AG04449 (cell line): ENCODE measurements around the gene CLK3.

ENCODE experiments used
- CTCF ChIA-PET: fragments of 350-600 bp; formaldehyde crosslinking; extraction: SDS; loops from one replicate; lab custom pipeline; 2021; ENCODE audit warnings: antibody characterized with exemption; lab: Yijun Ruan, JAX
- POLR2A ChIA-PET: fragments of 400-600, 350-600 bp; formaldehyde crosslinking; extraction: SDS; loops from one replicate; lab custom pipeline; 2020; ENCODE audit warnings: antibody characterized with exemption, inconsistent platforms; lab: Yijun Ruan, JAX
- DNase-seq: peaks from one replicate; pipeline ENCODE4 v3.0.0-alpha.2; 2010; ENCODE audit warnings: low read depth, low spot score
- H3K4me3 ChIP-seq: 2 replicates; pipeline ENCODE4 v1.5.1; 2011; ENCODE audit warnings: low read depth, mild to moderate bottlenecking, control low read depth, low read length
- CTCF ChIP-seq: IDR thresholded peaks from one replicate; pipeline ENCODE4 v1.5.1; 2011; ENCODE audit warnings: mild to moderate bottlenecking, moderate library complexity, low read length, control low read depth, inconsistent platforms; ENCODE audit not compliant: insufficient read depth; ENCODE audit errors: missing control alignments

The CLK3 gene

GRCh38 chr15:74616996-74617395 lies 1.4 kb downstream of the CLK3 start:
- ChIA-PET CTCF (interaction anchor here (0.8 to 46.3 kb wide), 14 partner anchors 9 to 338 kb away, joined by 3 to 1672 read pairs (median 4); partner anchors contain the start of gene CSK), POLR2A (interaction anchor here (0.9 to 2.6 kb wide), 4 partner anchors 8 to 233 kb away, joined by 3 to 8 read pairs (median 4); partner anchors contain the start of genes ARID3B and UBL7)
- no peak for DNase-seq
- peak overlapping the region; percentile 97 for H3K4me3 ChIP-seq
- TF ChIP-seq CTCF: no peak

GRCh38 chr15:74618841-74619596 lies 3.4 kb downstream of the CLK3 start:
- ChIA-PET CTCF (interaction anchor here (0.8 to 46.3 kb wide), 7 partner anchors 8 to 246 kb away, joined by 3 to 1672 read pairs (median 22); partner anchors contain the start of gene CSK), POLR2A (interaction anchor here (1.3 to 1.4 kb wide), 2 partner anchors 15 to 21 kb away, joined by 3 read pairs; no protein-coding TSS in a partner anchor)
- H3K4me3 ChIP-seq: no peak overlapping the region
- no peak for TF ChIP-seq CTCF
- no peak for DNase-seq

GRCh38 chr15:74619916-74620635 lies 4.4 kb downstream of the CLK3 start:
- no peak for DNase-seq
- ChIA-PET CTCF (interaction anchor here (0.6 to 46.3 kb wide), 7 partner anchors 7 to 247 kb away, joined by 3 to 1672 read pairs (median 22); partner anchors contain the start of gene CSK), POLR2A (interaction anchor here (1.4 kb wide), 1 partner anchor 14 kb away, joined by 3 read pairs; no protein-coding TSS in a partner anchor)
- no peak overlapping the region for H3K4me3 ChIP-seq
- TF ChIP-seq CTCF: no peak

DNA sequence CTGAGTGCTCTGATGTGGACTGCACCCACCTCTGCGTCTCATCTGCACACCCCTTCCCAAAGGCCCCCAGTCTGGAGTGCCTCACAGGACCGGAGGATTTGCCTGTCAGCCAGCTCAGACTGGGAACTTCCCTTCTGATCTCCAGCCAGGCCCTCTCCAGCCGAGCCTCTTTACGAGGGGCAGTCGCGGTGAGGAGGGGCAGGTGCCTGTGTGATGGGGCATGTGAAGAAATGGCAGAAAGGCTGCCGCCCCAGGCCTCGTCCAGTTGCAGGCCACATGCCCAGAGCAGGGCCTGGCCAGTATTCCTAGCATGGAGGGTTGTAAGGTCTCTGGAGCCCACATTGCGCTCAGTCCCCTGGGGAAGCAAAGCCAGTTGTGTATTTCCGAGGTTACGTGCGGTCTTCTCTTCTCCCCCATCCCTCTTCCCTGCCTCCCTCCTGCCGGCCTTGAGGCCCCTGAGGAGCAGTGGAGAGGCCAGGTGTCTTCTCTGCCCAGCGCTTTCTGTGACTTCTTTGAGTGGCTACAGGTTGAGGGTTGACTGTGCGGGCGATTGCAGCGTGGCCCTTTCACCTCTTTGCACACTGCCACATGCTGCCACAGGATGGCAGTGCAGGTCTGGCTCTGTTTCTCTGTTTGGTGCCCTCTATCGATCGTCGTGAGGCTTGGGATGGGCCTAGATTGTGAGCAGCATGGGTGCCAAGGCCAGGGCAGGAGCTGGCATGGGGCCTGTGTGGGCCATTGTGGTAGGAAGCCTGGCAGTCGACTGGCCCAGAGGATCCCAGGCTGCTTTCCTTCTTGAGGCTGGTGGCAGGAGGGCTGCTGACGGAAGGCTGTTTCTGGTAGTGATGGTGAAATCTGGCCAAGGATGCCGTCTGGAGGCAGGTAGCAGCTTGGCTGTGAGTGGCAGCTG lies 5.3 kb downstream of the CLK3 start:
- POLR2A ChIA-PET: no interaction called here
- H3K4me3 ChIP-seq: no peak overlapping the region
- CTCF ChIA-PET: interaction anchor here (0.6 to 46.3 kb wide), 15 partner anchors 16 to 333 kb away, joined by 3 to 1672 read pairs (median 4); partner anchors contain the start of genes CSK and UBL7
- no peak for DNase-seq
- TF ChIP-seq CTCF: peak; percentile 96

- POLR2A ChIA-PET: no interaction called here
Measured at GRCh38 chr15:74621546-74621920, 5.9 kb downstream of the CLK3 start.

More at GRCh38 chr15:74621546-74621920, 5.9 kb downstream of the CLK3 start:
- CTCF ChIA-PET: interaction anchor here (0.6 to 46.3 kb wide), 14 partner anchors 15 to 332 kb away, joined by 3 to 1672 read pairs (median 4); partner anchors contain the start of genes CSK and UBL7
- DNase-seq: no peak
- H3K4me3 ChIP-seq: no peak overlapping the region
- TF ChIP-seq CTCF: no peak
